A549 (cell line): ENCODE measurements around the gene SP110. TPM values are rescaled to one million over a fixed set of nuclear protein-coding genes. Genes with fewer than 3 reads are reported as not detected.
"Not testable (repeated sequence)": the region's sequence is repeated elsewhere in the genome, so short reads cannot be mapped to it uniquely, and the experiment has no call there.

Source experiments
- ATAC-seq, 2 experiments: fragments of 200-7000 bp in 1 of 2; fragments of >200 bp in 1 of 2; cut with Nextera tagmentation in 1 of 2; cut with Tn5 transposase in 1 of 2; 3 replicates each; pipeline versions ENCODE4 v1.8.0 to v1.9.1; 2018 to 2020; ENCODE audit warnings: mild to moderate bottlenecking in 1 of 2, moderate library complexity in 1 of 2
- CTCF ChIA-PET: fragments of 300-600 bp; sonication (Branson Sonifier 250); formaldehyde crosslinking; extraction: SDS; loops from one replicate; lab custom pipeline; 2021; ENCODE audit warnings: antibody characterized with exemption, inconsistent platforms; lab: Yijun Ruan, JAX
- POLR2A ChIA-PET: fragments of 350-600 bp; formaldehyde crosslinking; extraction: SDS; loops from one replicate; lab custom pipeline; 2021; ENCODE audit warnings: antibody characterized with exemption, inconsistent platforms; lab: Yijun Ruan, JAX
- DNase-seq, 2 experiments: peaks; one replicate each; pipeline versions ENCODE4 v3.0.0 to v3.0.0-alpha.2; 2011 to 2016; ENCODE audit warnings: low read depth in 1 of 2, low spot score in 1 of 2
- FAIRE-seq: peaks from 2 replicates; lab custom pipeline; 2011; peaks lifted over from hg19 to GRCh38; lab: Jason Lieb, UNC
- H3K27ac ChIP-seq, 2 experiments: fragments of >200 bp; sonication (Bioruptor Twin); formaldehyde crosslinking; 3 replicates each; pipeline ENCODE4 v1.5.1; 2016 to 2017
- H3K4me1 ChIP-seq: fragments of >200 bp; sonication (Bioruptor Twin); formaldehyde crosslinking; 3 replicates; pipeline ENCODE4 v1.6.1; 2016
- H3K4me2 ChIP-seq: fragments of >200 bp; sonication (Bioruptor Twin); formaldehyde crosslinking; 3 replicates; pipeline ENCODE4 v1.6.1; 2016
- H3K4me3 ChIP-seq: fragments of >200 bp; sonication (Bioruptor Twin); formaldehyde crosslinking; 3 replicates; pipeline ENCODE4 v1.5.1; 2016
- H3K9me3 ChIP-seq: fragments of >200 bp; sonication (Bioruptor Twin); formaldehyde crosslinking; 3 replicates; pipeline ENCODE4 v1.6.1; 2016
- CBX2 ChIP-seq: fragments of 200-600 bp; sonication (generic); IDR thresholded peaks from 2 replicates; pipeline ENCODE4 v1.6.1; 2016; ENCODE audit warnings: low read depth, mild to moderate bottlenecking, borderline replicate concordance
- CHD2 ChIP-seq: fragments of 150-350 bp; IDR thresholded peaks from 2 replicates; pipeline ENCODE4 v1.6.1; 2014; ENCODE audit warnings: low read length; ENCODE audit not compliant: partially characterized antibody
- EHMT2 ChIP-seq: fragments of 200-600 bp; sonication (generic); IDR thresholded peaks from 2 replicates; pipeline ENCODE4 v1.6.1; 2016; ENCODE audit warnings: antibody characterized with exemption, low read depth, mild to moderate bottlenecking, moderate library complexity
- EP300 ChIP-seq, 2 experiments: fragments of >200 bp; sonication (Bioruptor Twin); formaldehyde crosslinking; IDR thresholded peaks; 2 replicates in 1 of 2; 3 replicates in 1 of 2; pipeline ENCODE4 v1.6.1; 2016 to 2017
- FOSB ChIP-seq: fragments of 250-450 bp; sonication (Bioruptor Pico); IDR thresholded peaks from 2 replicates; pipeline ENCODE4 v1.5.0; 2020; ENCODE audit warnings: mild to moderate bottlenecking, moderate library complexity
- GATA3 ChIP-seq: IDR thresholded peaks from 2 replicates; pipeline ENCODE4 v1.6.1; 2012; ENCODE audit warnings: borderline replicate concordance
- HDAC2 ChIP-seq: fragments of 200-600 bp; sonication (generic); IDR thresholded peaks from 2 replicates; pipeline ENCODE4 v1.6.1; 2016
- KDM5A ChIP-seq: fragments of 200-600 bp; sonication (generic); IDR thresholded peaks from 2 replicates; pipeline ENCODE4 v1.6.1; 2016; ENCODE audit warnings: antibody characterized with exemption, mild to moderate bottlenecking
- NFE2L2 ChIP-seq: fragments of 150-350 bp; conservative IDR thresholded peaks from 2 replicates; pipeline ENCODE4 v1.6.1; 2014; ENCODE audit warnings: low read length
- NPAS2 ChIP-seq: fragments of 250-450 bp; sonication (Bioruptor Pico); IDR thresholded peaks from 2 replicates; pipeline ENCODE4 v1.8.0; 2022; ENCODE audit warnings: mild to moderate bottlenecking, moderate library complexity, borderline replicate concordance
- NR3C1 ChIP-seq: fragments of >200 bp; sonication (Bioruptor Twin); formaldehyde crosslinking; IDR thresholded peaks from 3 replicates; pipeline ENCODE4 v1.6.1; 2017
- RARB ChIP-seq: fragments of 250-450 bp; sonication (Bioruptor Pico); IDR thresholded peaks from 2 replicates; pipeline ENCODE4 v1.8.0; 2021; ENCODE audit warnings: mild to moderate bottlenecking, moderate library complexity
- REST ChIP-seq: fragments of 200-600 bp; sonication (generic); IDR thresholded peaks from 2 replicates; pipeline ENCODE4 v1.6.1; 2016; ENCODE audit warnings: antibody characterized with exemption, mild to moderate bottlenecking, moderate library complexity
- RFX5 ChIP-seq: fragments of 450-650 bp; IDR thresholded peaks from 2 replicates; pipeline ENCODE4 v1.7.1; 2014; ENCODE audit warnings: antibody characterized with exemption, mild to moderate bottlenecking, moderate library complexity
- SREBF2 ChIP-seq: fragments of 450-650 bp; IDR thresholded peaks from 2 replicates; pipeline ENCODE4 v1.6.1; 2014; ENCODE audit warnings: mild to moderate bottlenecking, moderate library complexity
- USF2 ChIP-seq: fragments of 450-650 bp; IDR thresholded peaks from 2 replicates; pipeline ENCODE4 v1.6.1; 2014; ENCODE audit warnings: antibody characterized with exemption
- ZC3H11A ChIP-seq: fragments of 450-650 bp; IDR thresholded peaks from 2 replicates; pipeline ENCODE4 v1.6.1; 2014; ENCODE audit warnings: antibody characterized with exemption, mild to moderate bottlenecking
- ZFP36 ChIP-seq: fragments of 450-650 bp; IDR thresholded peaks from 2 replicates; pipeline ENCODE4 v1.6.1; 2014; ENCODE audit warnings: borderline replicate concordance; ENCODE audit not compliant: partially characterized antibody
- whole genome bisulfite sequencing: methylation state at CpG from one replicate; pipeline ENCODE4 v1.1.6; 2017; ENCODE audit errors: missing lambda C conversion rate; 5-methylcytosine and 5-hydroxymethylcytosine counted together
- polyA plus RNA-seq, 4 experiments: library from polyadenylated mRNA; depleted of rRNA in 3 of 4; stranded (reverse); fragments of >200 nt; fragmentation: RNase III in 1 of 4; extraction: RNeasy Plus Mini Kit Qiagen cat#74134 plus additional on column Dnase treatment in 1 of 4; gene quantifications; 2 replicates in 3 of 4; 3 replicates in 1 of 4; pipeline ENCODE4 v1.2.3, GENCODE V29; 2011 to 2017
- TF ChIP-seq, protein P1 (sequence below): IDR thresholded peaks from 2 replicates; pipeline ENCODE4 v1.6.1; 2012
- TF ChIP-seq, protein P2 (sequence below): IDR thresholded peaks from 2 replicates; pipeline ENCODE4 v1.6.1; 2012; ENCODE audit warnings: low read depth, borderline replicate concordance

SP110 gene
- polyA plus RNA-seq, 2 of the 4 experiments (the other 2 are of a cell fraction), result 3.6 to 4.6 TPM

- DNase-seq, result no peak
- Histone ChIP-seq H3K9me3 (no peaks in the 10 kb centered on the region; the same call in 2 of the 3 replicates), H3K27ac (no peak overlapping the region)
- TF ChIP-seq CBX2 (no peak), ZFP36 (no peak), NPAS2 (no peak), HDAC2 (no peak), RARB (CRISPR knock-in tag) (no peak), EHMT2 (no peak), ZC3H11A (no peak), NFE2L2 (no peak), EP300 (IDR thresholded peaks at IDR 0.05) (no peak), USF2 (no peak), NR3C1 (no peak), CHD2 (no peak), RFX5 (no peak), KDM5A (no peak), REST (no peak), SREBF2 (no peak), GATA3 (no peak), FOSB (CRISPR knock-in tag) (no peak)
- TF ChIP-seq, protein P1, sequence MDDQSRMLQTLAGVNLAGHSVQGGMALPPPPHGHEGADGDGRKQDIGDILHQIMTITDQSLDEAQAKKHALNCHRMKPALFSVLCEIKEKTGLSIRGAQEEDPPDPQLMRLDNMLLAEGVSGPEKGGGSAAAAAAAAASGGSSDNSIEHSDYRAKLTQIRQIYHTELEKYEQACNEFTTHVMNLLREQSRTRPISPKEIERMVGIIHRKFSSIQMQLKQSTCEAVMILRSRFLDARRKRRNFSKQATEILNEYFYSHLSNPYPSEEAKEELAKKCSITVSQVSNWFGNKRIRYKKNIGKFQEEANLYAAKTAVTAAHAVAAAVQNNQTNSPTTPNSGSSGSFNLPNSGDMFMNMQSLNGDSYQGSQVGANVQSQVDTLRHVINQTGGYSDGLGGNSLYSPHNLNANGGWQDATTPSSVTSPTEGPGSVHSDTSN, result no peak
- TF ChIP-seq, protein P2, sequence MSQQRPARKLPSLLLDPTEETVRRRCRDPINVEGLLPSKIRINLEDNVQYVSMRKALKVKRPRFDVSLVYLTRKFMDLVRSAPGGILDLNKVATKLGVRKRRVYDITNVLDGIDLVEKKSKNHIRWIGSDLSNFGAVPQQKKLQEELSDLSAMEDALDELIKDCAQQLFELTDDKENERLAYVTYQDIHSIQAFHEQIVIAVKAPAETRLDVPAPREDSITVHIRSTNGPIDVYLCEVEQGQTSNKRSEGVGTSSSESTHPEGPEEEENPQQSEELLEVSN, result no peak
- TF ChIP-seq, all 56 proteins: peak for 0
- H3K4me3 ChIP-seq, result no peak overlapping the region
- FAIRE-seq (no peak), ATAC-seq (no peak)
- ChIA-PET CTCF (interaction anchor here (0.6 kb wide), 1 partner anchor 355 kb away, joined by 3 read pairs; no protein-coding TSS in a partner anchor), POLR2A (no interaction called here)
- H3K4me2 ChIP-seq, result no peak overlapping the region
- 28% methylated on average over 4 of the region's 4 CpGs for WGBS
- H3K4me1 ChIP-seq, result no peaks in the 10 kb centered on the region
Measured at GRCh38 chr2:230266638-230267037, 46.9 kb upstream of the SP110 start.

GRCh38 chr2:230264945-230265344 is 45.2 kb upstream of the SP110 start:
- H3K4me3 ChIP-seq, FAIRE-seq, H3K9me3 ChIP-seq, DNase-seq, CTCF ChIA-PET, ATAC-seq, H3K4me2 ChIP-seq, H3K27ac ChIP-seq, POLR2A ChIA-PET, H3K4me1 ChIP-seq: not testable (repeated sequence)
- 47% methylated on average over 4 of the region's 4 CpGs for WGBS
